Pancreas (tissue), 10 donors: ENCODE data around the gene ZNF574. TPM values are rescaled to one million over a fixed set of nuclear protein-coding genes. Genes with fewer than 3 reads are reported as not detected.

ENCODE experiments used
- ATAC-seq, 4 donors: fragments of 200-7000 bp; cut with Tn5 transposase; one replicate each; pipeline versions ENCODE4 v1.8.0 to v1.9.1; 2020; ENCODE audit warnings: mild to moderate bottlenecking in 4 of 4, moderate library complexity in 4 of 4
- DNase-seq, 6 donors: peaks; one replicate each; pipeline ENCODE4 v3.0.0-alpha.2; 2020
- FAIRE-seq: peaks from 2 replicates; lab custom pipeline; 2012; peaks lifted over from hg19 to GRCh38; lab: Jason Lieb, UNC
- H3K27ac ChIP-seq, 4 donors: fragments of 200-600 bp; sonication (generic); 1 replicate in 3 of 4; 2 replicates in 1 of 4; pipeline versions ENCODE4 v1.5.0 to v1.8.0; 2020
- H3K27me3 ChIP-seq, 4 donors: fragments of 200-600 bp; one replicate each; pipeline ENCODE4 v1.8.0; 2021
- H3K36me3 ChIP-seq, 3 donors: fragments of 200-600 bp; sonication (generic) in 1 of 3; one replicate each; pipeline versions ENCODE4 v1.5.0 to v1.8.0; 2020 to 2021
- H3K4me1 ChIP-seq, 3 donors: fragments of 200-600 bp; one replicate each; pipeline ENCODE4 v1.8.0; 2021
- H3K4me3 ChIP-seq, 4 donors: fragments of 200-600 bp; sonication (generic) in 2 of 4; one replicate each; pipeline versions ENCODE4 v1.5.0 to v1.8.0; 2020 to 2021
- H3K9me3 ChIP-seq, 4 donors: fragments of 200-600 bp; one replicate each; pipeline ENCODE4 v1.8.0; 2021
- CTCF ChIP-seq, 4 donors: fragments of 200-600 bp; sonication (generic) in 3 of 4; IDR thresholded peaks; one replicate each; pipeline versions ENCODE4 v1.5.0 to v1.8.0; 2021; ENCODE audit warnings: antibody characterized with exemption in 4 of 4
- WGBS, 2 donors: extraction: QIAGEN DNeasy Blood & Tissue Kit; methylation state at CpG; one replicate each; pipeline ENCODE4 v1.1.7; 2013; 5-methylcytosine and 5-hydroxymethylcytosine counted together
- intact Hi-C, 3 donors: fragments of 100-400 bp; cut with DNase I; formaldehyde crosslinking; loops; one replicate each; pipeline versions ENCODE4 v1.11.1 to v1.14.2; 2022
- polyA plus RNA-seq, 2 donors: library from polyadenylated mRNA; stranded (reverse); fragments of 200-250 nt; gene quantifications; one replicate each; pipeline ENCODE4 v1.2.3, GENCODE V29; 2013
- total RNA-seq, 6 donors: library from RNA; stranded (reverse); fragmentation: NEBNext Ultra II Directional in 4 of 6; extraction: Animal tissue kit (Norgen Biotek cat#: 25700) in 4 of 6; gene quantifications; one replicate each; pipeline versions ENCODE4 v1.2.1 to v1.2.4, GENCODE V29; 2021 to 2023
- donor health status: healthy with polysubstance abuse.
- donor health status: DM: no; HTN: no; CAD: no; lungs with moderate emphysema.
- donor health status: DM: no; HTN: no; CAD: no.
- donor health status: control.
- donor health status: control.
- donor health status: Bipolar disorder and iron deficiency.
- donor health status: DM: yes; HTN: yes; CAD: no.
- donor health status: DM: no; HTN: no; CAD: no.
- donor health status: DM: no; HTN: no; CAD: no.
- donor health status: DM: yes; HTN: yes; CAD: no.

The ZNF574 gene
- total and polyA plus RNA-seq, 8 donors = 3.9 to 8.5 (median 5.8) TPM

DNA sequence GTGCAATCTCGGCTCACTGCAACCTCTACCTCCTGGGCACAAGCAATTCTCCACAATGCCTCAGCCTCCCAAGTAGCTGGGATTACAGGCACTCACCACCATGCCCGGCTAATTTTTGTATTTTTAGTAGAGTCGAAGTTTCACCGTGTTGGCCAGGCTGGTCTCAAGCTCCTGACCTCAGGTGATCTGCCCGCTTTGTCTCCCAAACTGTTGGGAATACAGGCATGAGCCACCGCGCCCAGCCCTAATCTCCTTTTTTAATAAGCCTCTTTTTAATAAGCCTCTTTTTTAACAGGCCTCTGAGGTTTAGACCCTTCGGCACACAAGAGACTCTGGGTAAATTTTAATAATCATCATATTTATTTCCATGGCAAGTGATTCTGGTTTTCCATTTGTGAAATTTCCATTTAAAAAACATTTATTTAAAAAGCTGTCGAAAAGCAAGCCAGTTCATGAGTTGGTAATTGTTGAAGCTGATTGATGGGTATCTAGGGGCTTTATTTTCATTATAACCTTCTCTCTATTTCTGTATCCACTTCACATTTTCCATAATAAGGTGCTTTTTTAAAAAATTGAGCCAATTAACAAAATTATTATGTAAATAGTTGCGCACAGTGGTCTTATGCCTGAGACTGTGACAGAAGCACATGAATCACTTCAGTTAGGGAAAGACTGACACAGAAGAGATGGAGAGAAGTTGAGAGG is 44.5 kb downstream of the ZNF574 start:
- Histone ChIP-seq H3K4me1 (peaks cover 0 to 7% (median 6%) of the 10 kb centered on the region in 3 donors), H3K27me3 (no peaks in the 10 kb centered on the region), H3K36me3 (no peaks in the 10 kb centered on the region), H3K4me3 (no peak overlapping the region), H3K27ac (no peak overlapping the region), H3K9me3 (no peaks in the 10 kb centered on the region)
- TF ChIP-seq CTCF (IDR thresholded peaks at IDR 0.05) = no peak
- DNase-seq = no peak
- no peak for FAIRE-seq
- WGBS, 2 donors = 90 to 94% methylated on average over 10 of the region's 10 CpGs
- intact Hi-C loops = no loop called here
- no peak for ATAC-seq

DNA sequence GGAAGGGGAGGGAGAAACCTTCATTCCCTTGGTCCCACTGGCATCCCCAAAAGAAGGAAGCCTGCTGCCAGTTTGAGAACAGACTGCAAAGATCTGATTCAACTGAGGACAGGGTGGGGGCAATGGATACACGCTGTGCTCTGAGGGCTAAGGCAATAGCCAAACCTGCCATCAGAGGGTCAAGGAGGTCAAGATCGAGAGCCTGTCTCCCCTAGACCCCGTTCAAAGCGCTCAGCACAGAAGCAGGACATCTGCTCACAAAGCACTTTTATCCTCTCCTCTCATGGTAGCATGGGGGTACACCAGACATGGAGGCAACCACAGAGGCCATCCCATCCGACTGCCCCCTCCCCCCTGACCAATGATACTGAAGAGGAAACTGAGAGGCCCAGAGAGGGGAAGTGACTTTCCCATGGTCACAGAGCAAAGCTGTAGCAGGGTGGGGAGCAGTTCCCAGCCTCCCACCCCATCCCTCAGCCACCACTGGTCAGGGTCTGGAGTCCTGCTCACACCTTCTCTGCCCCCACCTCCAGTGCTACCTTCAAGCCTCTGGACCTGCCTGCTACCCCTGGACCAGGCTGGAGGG is 45.2 kb downstream of the ZNF574 start:
- H3K4me3 ChIP-seq = no peak overlapping the region
- ATAC-seq (no peak), FAIRE-seq (no peak), DNase-seq (no peak)
- H3K36me3 ChIP-seq = no peaks in the 10 kb centered on the region
- H3K27me3 ChIP-seq = no peaks in the 10 kb centered on the region
- peaks cover 0 to 2% (median 2%) of the 10 kb centered on the region in 3 donors for H3K4me1 ChIP-seq
- no peak overlapping the region for H3K27ac ChIP-seq
- 69 to 79% methylated on average over 5 of the region's 5 CpGs for WGBS, 2 donors
- TF ChIP-seq CTCF (IDR thresholded peaks at IDR 0.05) = no peak
- intact Hi-C loops = no loop called here
- H3K9me3 ChIP-seq = no peaks in the 10 kb centered on the region

DNA sequence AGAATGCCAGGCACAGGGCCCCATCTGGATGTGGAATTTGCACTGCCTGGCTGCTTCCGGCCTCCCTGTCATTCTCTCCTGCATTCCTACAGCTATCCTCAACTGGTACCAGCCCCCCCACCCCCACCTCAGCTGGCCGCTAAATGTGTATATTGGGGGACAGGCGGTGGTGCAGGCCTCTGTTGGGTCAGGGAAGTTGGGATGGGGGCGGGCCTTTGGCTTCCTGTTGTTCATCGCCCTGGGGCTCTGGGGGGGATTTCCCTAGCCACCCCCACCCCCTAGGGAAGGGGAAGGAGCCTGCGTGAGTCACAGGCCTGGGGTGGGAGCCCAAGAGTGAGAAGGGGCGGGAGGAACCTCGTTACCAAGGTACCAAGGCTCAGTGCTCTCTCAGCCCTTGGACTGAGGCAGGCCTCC is 45.7 kb downstream of the ZNF574 start:
- ATAC-seq = peak in 2 of 4 donors; percentile 73 to 84
- TF ChIP-seq CTCF (IDR thresholded peaks at IDR 0.05) = no peak
- no peaks in the 10 kb centered on the region for H3K9me3 ChIP-seq
- WGBS, 2 donors = 72 to 80% methylated on average over 7 to 8 of the region's 8 CpGs
- no peak overlapping the region for H3K4me3 ChIP-seq
- no peaks in the 10 kb centered on the region for H3K4me1 ChIP-seq
- H3K36me3 ChIP-seq = no peaks in the 10 kb centered on the region
- FAIRE-seq = no peak
- H3K27ac ChIP-seq = no peak overlapping the region
- intact Hi-C loops = no loop called here
- DNase-seq = peak in 1 of 6 donors; percentile 56
- no peaks in the 10 kb centered on the region for H3K27me3 ChIP-seq

DNA sequence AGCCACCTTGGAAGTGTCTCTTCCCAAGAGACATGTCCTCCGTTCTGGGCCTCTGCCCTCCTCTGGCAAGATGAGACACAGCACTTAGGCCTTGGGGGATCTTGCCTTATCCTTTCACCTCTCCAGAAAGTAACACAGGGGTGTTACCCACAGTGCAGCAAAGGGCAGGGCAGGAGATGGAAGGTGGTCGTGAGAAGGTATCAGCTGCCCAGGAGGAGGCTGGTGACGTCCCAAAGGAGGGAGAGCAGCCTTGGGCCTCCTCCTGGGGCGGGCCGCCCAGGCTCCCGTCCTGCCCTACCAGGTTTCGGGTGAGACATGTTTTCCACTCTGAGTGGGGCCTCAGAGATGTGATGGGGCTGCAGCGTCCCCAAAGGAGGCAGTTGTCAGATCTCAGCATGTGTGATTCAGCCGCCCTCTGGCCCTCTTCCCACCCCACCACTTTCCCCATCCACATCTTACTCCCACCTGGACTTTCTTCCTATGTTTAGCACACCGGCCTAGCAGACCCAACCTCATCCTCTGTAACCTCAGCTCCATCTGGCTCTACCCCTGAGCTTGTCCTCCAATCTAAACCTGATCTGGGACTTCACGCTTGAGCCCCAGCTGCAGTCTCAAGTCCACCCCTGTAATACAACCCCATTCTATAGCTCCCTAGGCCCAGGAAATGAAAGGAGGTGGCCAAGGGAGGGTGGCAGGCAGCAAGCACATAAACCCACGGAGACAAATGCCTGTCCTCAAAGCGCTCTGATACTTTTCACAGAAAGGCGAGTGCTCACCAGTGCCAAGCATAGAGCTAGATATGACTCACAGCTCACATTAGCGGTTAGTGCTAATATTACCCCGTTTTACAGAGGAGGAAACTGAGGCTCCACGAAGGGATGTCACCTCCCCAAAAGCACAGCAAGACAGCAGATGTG is 47.0 kb downstream of the ZNF574 start:
- WGBS, 2 donors = 81 to 87% methylated on average over 17 of the region's 17 CpGs
- no peak for TF ChIP-seq CTCF (IDR thresholded peaks at IDR 0.05)
- Histone ChIP-seq H3K9me3 (no peaks in the 10 kb centered on the region), H3K27me3 (no peaks in the 10 kb centered on the region), H3K4me1 (no peaks in the 10 kb centered on the region), H3K27ac (no peak overlapping the region), H3K4me3 (no peak overlapping the region), H3K36me3 (no peaks in the 10 kb centered on the region)
- ATAC-seq (no peak), FAIRE-seq (no peak), DNase-seq (no peak)
- intact Hi-C loops = no loop called here
